ENCODE data around the gene FXYD6.

Gene FXYD6

GRCh38 chr11:117883063-117883462, 6.6 kb upstream of the FXYD6 start:
- no peak for DNase-seq

GRCh38 chr11:117882311-117882905, 6.0 kb upstream of the FXYD6 start:
- no peak for DNase-seq

- DNase-seq = no peak
Observed at GRCh38 chr11:117881217-117881616, 4.8 kb upstream of the FXYD6 start.

- DNase-seq = no peak
Observed at GRCh38 chr11:117879516-117880480, 3.3 kb upstream of the FXYD6 start.

GRCh38 chr11:117878939-117879475, 2.5 kb upstream of the FXYD6 start:
- no peak for DNase-seq

- no peak for DNase-seq
Observed at GRCh38 chr11:117878314-117878938, 2.0 kb upstream of the FXYD6 start.

- DNase-seq = no peak
Observed at GRCh38 chr11:117877120-117877784, 794 bp upstream of the FXYD6 start.

- DNase-seq = no peak
Observed at GRCh38 chr11:117876059-117876340, 458 bp downstream of the FXYD6 start.

GRCh38 chr11:117875382-117876058, 938 bp downstream of the FXYD6 start:
- peak; percentile 44 for DNase-seq

- DNase-seq = no peak
Observed at GRCh38 chr11:117874910-117875381, 1.5 kb downstream of the FXYD6 start.

GRCh38 chr11:117874253-117874909, 2.1 kb downstream of the FXYD6 start:
- DNase-seq = no peak

GRCh38 chr11:117873828-117874125, 2.7 kb downstream of the FXYD6 start:
- DNase-seq = no peak

GRCh38 chr11:117872975-117873827, 3.3 kb downstream of the FXYD6 start:
- no peak for DNase-seq

- DNase-seq = no peak
Observed at GRCh38 chr11:117872420-117872961, 4.0 kb downstream of the FXYD6 start.

GRCh38 chr11:117871784-117872183, 4.7 kb downstream of the FXYD6 start:
- DNase-seq = no peak

- DNase-seq = no peak
Observed at GRCh38 chr11:117871160-117871559, 5.3 kb downstream of the FXYD6 start.

- DNase-seq = no peak
Observed at GRCh38 chr11:117870103-117870952, 6.1 kb downstream of the FXYD6 start.

- DNase-seq = no peak
Observed at GRCh38 chr11:117869604-117870003, 6.9 kb downstream of the FXYD6 start.

- no peak for DNase-seq
Observed at GRCh38 chr11:117868815-117869561, 7.5 kb downstream of the FXYD6 start.

Data from stimulated activated CD4-positive, alpha-beta T cell treated with anti-CD3 and anti-CD28 coated beads, Interleukin-15, amount 100 ng/mL, for 24 hours (primary cell).